DOHH2 (cell line): Measurements from ENCODE around the gene ADK.

Experiments used
- H3F3A ChIP-seq: fragments of 200-600 bp; sonication (generic), shearing (Covaris generic); 2 replicates; pipeline ENCODE4 v1.6.0; 2016; ENCODE audit warnings: antibody characterized with exemption, mild to moderate bottlenecking; ENCODE audit not compliant: control insufficient read depth, insufficient read depth
- H3K27ac ChIP-seq: fragments of 200-600 bp; sonication (generic); 2 replicates; pipeline ENCODE4 v1.5.1; 2014; ENCODE audit warnings: low read depth, mild to moderate bottlenecking, low read length, moderate library complexity
- H3K27me3 ChIP-seq: fragments of 200-600 bp; sonication (generic); 2 replicates; pipeline ENCODE4 v1.6.1; 2014; ENCODE audit warnings: mild to moderate bottlenecking, low read length, mixed read lengths; ENCODE audit not compliant: control insufficient read depth
- H3K36me3 ChIP-seq: fragments of 200-600 bp; sonication (generic); 2 replicates; pipeline ENCODE4 v1.6.1; 2014; ENCODE audit warnings: mild to moderate bottlenecking, low read length, moderate library complexity, mixed read lengths; ENCODE audit not compliant: control insufficient read depth
- H3K4me1 ChIP-seq: fragments of 200-600 bp; sonication (generic); 2 replicates; pipeline ENCODE4 v1.6.1; 2014; ENCODE audit warnings: mild to moderate bottlenecking, low read length, mixed read lengths; ENCODE audit not compliant: control insufficient read depth
- H3K4me2 ChIP-seq: fragments of 200-600 bp; sonication (generic); 2 replicates; pipeline ENCODE4 v1.6.0; 2014; ENCODE audit warnings: mild to moderate bottlenecking, low read length, moderate library complexity
- H3K4me3 ChIP-seq: fragments of 200-600 bp; sonication (generic); 2 replicates; pipeline ENCODE4 v1.5.1; 2014; ENCODE audit warnings: mild to moderate bottlenecking, low read length, mixed read lengths
- H3K79me2 ChIP-seq: fragments of 200-600 bp; sonication (generic); 2 replicates; pipeline ENCODE4 v1.6.1; 2014; ENCODE audit warnings: mild to moderate bottlenecking, low read length, mixed read lengths; ENCODE audit not compliant: control insufficient read depth
- H3K9me2 ChIP-seq: fragments of 200-600 bp; sonication (generic); replicated peaks from 2 replicates; pipeline ENCODE4 v1.6.1; 2014; ENCODE audit warnings: mild to moderate bottlenecking, low read length, mixed read lengths; ENCODE audit not compliant: control insufficient read depth
- H3K9me3 ChIP-seq: fragments of 200-600 bp; sonication (generic); 2 replicates; pipeline ENCODE4 v1.6.1; 2014; ENCODE audit warnings: antibody characterized with exemption, low read length, mixed read lengths; ENCODE audit not compliant: control insufficient read depth, insufficient read depth
- H4K20me1 ChIP-seq: fragments of 200-600 bp; sonication (generic); 2 replicates; pipeline ENCODE4 v1.6.0; 2014; ENCODE audit warnings: low read depth, mild to moderate bottlenecking, antibody characterized with exemption, low read length, moderate library complexity; ENCODE audit not compliant: control insufficient read depth, insufficient read depth
- CTCF ChIP-seq: fragments of 200-600 bp; sonication (generic); IDR thresholded peaks from one replicate; pipeline ENCODE4 v1.5.1; 2014; ENCODE audit warnings: antibody characterized with exemption, mild to moderate bottlenecking, low read depth, low read length; ENCODE audit not compliant: poor library complexity, severe bottlenecking
- EZH2phosphoT487 ChIP-seq: fragments of 200-600 bp; sonication (generic); IDR thresholded peaks from 2 replicates; pipeline ENCODE4 v1.6.1; 2017; ENCODE audit warnings: borderline replicate concordance, mild to moderate bottlenecking, antibody characterized with exemption, low read length, moderate library complexity, mixed read lengths

ADK gene

GRCh38 chr10:74480778-74481177 lies 329.8 kb downstream of the ADK start:
- Histone ChIP-seq H3K36me3 (0 out of 2 replicates have a peak, but pooled peaks cover 3% of the 10 kb centered on the region), H4K20me1 (no peaks in the 10 kb centered on the region), H3K27ac (no peak overlapping the region), H3K4me1 (no peaks in the 10 kb centered on the region), H3K4me2 (no peak overlapping the region), H3K9me3 (no peaks in the 10 kb centered on the region), H3K9me2 (no peaks in the 10 kb centered on the region), H3K79me2 (no peaks in the 10 kb centered on the region), H3K4me3 (no peak overlapping the region), H3K27me3 (no peaks in the 10 kb centered on the region), H3F3A (no peaks in the 10 kb centered on the region)
- TF ChIP-seq CTCF = no peak
- TF ChIP-seq EZH2phosphoT487 = no peak

GRCh38 chr10:74483356-74483755 lies 332.3 kb downstream of the ADK start:
- Histone ChIP-seq H3K9me2 (no peaks in the 10 kb centered on the region), H3K27me3 (no peaks in the 10 kb centered on the region), H3K27ac (no peak overlapping the region), H3K79me2 (no peaks in the 10 kb centered on the region), H4K20me1 (no peaks in the 10 kb centered on the region), H3F3A (no peaks in the 10 kb centered on the region), H3K36me3 (0 out of 2 replicates have a peak, but pooled peaks cover 3% of the 10 kb centered on the region), H3K4me2 (no peak overlapping the region), H3K4me3 (no peak overlapping the region), H3K9me3 (no peaks in the 10 kb centered on the region), H3K4me1 (no peaks in the 10 kb centered on the region)
- TF ChIP-seq CTCF (no peak), EZH2phosphoT487 (no peak)

- Histone ChIP-seq H3K36me3 (0 out of 2 replicates have a peak, but pooled peaks cover 3% of the 10 kb centered on the region), H3K9me3 (no peaks in the 10 kb centered on the region), H3K9me2 (no peaks in the 10 kb centered on the region), H3K79me2 (no peaks in the 10 kb centered on the region), H3F3A (no peaks in the 10 kb centered on the region), H3K4me2 (no peak overlapping the region), H3K4me3 (no peak overlapping the region), H4K20me1 (no peaks in the 10 kb centered on the region), H3K27me3 (no peaks in the 10 kb centered on the region), H3K27ac (no peak overlapping the region), H3K4me1 (no peaks in the 10 kb centered on the region)
- TF ChIP-seq EZH2phosphoT487 (no peak), CTCF (no peak)
These were observed 334.3 kb downstream of the ADK start for GRCh38 chr10:74485283-74485682.
